Pancreas (tissue), 10 donors: ENCODE data around the gene SPATA18. TPM values are rescaled to one million over a fixed set of nuclear protein-coding genes. Genes with fewer than 3 reads are reported as not detected.

ENCODE experiments used
- ATAC-seq, 4 donors: fragments of 200-7000 bp; cut with Tn5 transposase; one replicate each; pipeline versions ENCODE4 v1.8.0 to v1.9.1; 2020; ENCODE audit warnings: mild to moderate bottlenecking in 4 of 4, moderate library complexity in 4 of 4
- DNase-seq, 6 donors: peaks; one replicate each; pipeline ENCODE4 v3.0.0-alpha.2; 2020
- FAIRE-seq: peaks from 2 replicates; lab custom pipeline; 2012; peaks lifted over from hg19 to GRCh38; lab: Jason Lieb, UNC
- H3K27ac ChIP-seq, 4 donors: fragments of 200-600 bp; sonication (generic); 1 replicate in 3 of 4; 2 replicates in 1 of 4; pipeline versions ENCODE4 v1.5.0 to v1.8.0; 2020
- H3K27me3 ChIP-seq, 4 donors: fragments of 200-600 bp; one replicate each; pipeline ENCODE4 v1.8.0; 2021
- H3K36me3 ChIP-seq, 3 donors: fragments of 200-600 bp; sonication (generic) in 1 of 3; one replicate each; pipeline versions ENCODE4 v1.5.0 to v1.8.0; 2020 to 2021
- H3K4me1 ChIP-seq, 3 donors: fragments of 200-600 bp; one replicate each; pipeline ENCODE4 v1.8.0; 2021
- H3K4me3 ChIP-seq, 4 donors: fragments of 200-600 bp; sonication (generic) in 2 of 4; one replicate each; pipeline versions ENCODE4 v1.5.0 to v1.8.0; 2020 to 2021
- H3K9me3 ChIP-seq, 4 donors: fragments of 200-600 bp; one replicate each; pipeline ENCODE4 v1.8.0; 2021
- CTCF ChIP-seq, 4 donors: fragments of 200-600 bp; sonication (generic) in 3 of 4; IDR thresholded peaks; one replicate each; pipeline versions ENCODE4 v1.5.0 to v1.8.0; 2021; ENCODE audit warnings: antibody characterized with exemption in 4 of 4
- WGBS, 2 donors: extraction: QIAGEN DNeasy Blood & Tissue Kit; methylation state at CpG; one replicate each; pipeline ENCODE4 v1.1.7; 2013; 5-methylcytosine and 5-hydroxymethylcytosine counted together
- intact Hi-C, 3 donors: fragments of 100-400 bp; cut with DNase I; formaldehyde crosslinking; loops; one replicate each; pipeline versions ENCODE4 v1.11.1 to v1.14.2; 2022
- polyA plus RNA-seq, 2 donors: library from polyadenylated mRNA; stranded (reverse); fragments of 200-250 nt; gene quantifications; one replicate each; pipeline ENCODE4 v1.2.3, GENCODE V29; 2013
- total RNA-seq, 6 donors: library from RNA; stranded (reverse); fragmentation: NEBNext Ultra II Directional in 4 of 6; extraction: Animal tissue kit (Norgen Biotek cat#: 25700) in 4 of 6; gene quantifications; one replicate each; pipeline versions ENCODE4 v1.2.1 to v1.2.4, GENCODE V29; 2021 to 2023
- donor health status: healthy with polysubstance abuse.
- donor health status: DM: no; HTN: no; CAD: no; lungs with moderate emphysema.
- donor health status: DM: no; HTN: no; CAD: no.
- donor health status: control.
- donor health status: control.
- donor health status: Bipolar disorder and iron deficiency.
- donor health status: DM: yes; HTN: yes; CAD: no.
- donor health status: DM: no; HTN: no; CAD: no.
- donor health status: DM: no; HTN: no; CAD: no.
- donor health status: DM: yes; HTN: yes; CAD: no.

The SPATA18 gene
- total and polyA plus RNA-seq, 8 donors: 1.2 to 4.3 (median 3.4) TPM

- H3K9me3 ChIP-seq: no peaks in the 10 kb centered on the region
- ATAC-seq (no peak), DNase-seq (no peak), FAIRE-seq (no peak)
- no peak overlapping the region for H3K4me3 ChIP-seq
- H3K4me1 ChIP-seq: no peaks in the 10 kb centered on the region
- no peaks in the 10 kb centered on the region for H3K27me3 ChIP-seq
- TF ChIP-seq CTCF (IDR thresholded peaks at IDR 0.05): no peak
- intact Hi-C loops: no loop called here
- WGBS, 2 donors: 96 to 98% methylated on average over 2 of the region's 2 CpGs
- no peaks in the 10 kb centered on the region for H3K36me3 ChIP-seq
- no peak overlapping the region for H3K27ac ChIP-seq
These were observed 40.1 kb upstream of the SPATA18 start for GRCh38 chr4:52010986-52011385.

DNA sequence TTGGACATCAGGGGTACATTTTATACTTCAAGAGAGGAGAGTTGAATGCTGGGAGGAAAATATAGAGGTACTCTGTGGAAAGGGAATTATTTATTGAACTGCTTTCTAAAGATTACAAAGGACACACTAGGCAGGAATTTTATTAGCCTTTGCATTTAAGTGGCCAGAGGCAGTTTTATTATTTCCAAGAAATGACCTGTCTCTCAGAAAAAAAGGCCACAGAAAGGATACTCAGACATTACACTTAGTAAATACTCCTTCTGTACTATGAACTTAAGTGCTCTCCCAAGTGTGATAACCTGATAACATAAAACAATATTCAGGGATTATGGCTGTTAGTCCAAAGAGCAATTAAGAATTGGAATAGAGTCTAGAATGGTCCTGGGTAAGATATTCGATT is 38.5 kb upstream of the SPATA18 start:
- FAIRE-seq (no peak), ATAC-seq (no peak), DNase-seq (no peak)
- 58 to 69% methylated on average over 1 of the region's 1 CpG for WGBS, 2 donors
- no peak overlapping the region for H3K27ac ChIP-seq
- H3K4me1 ChIP-seq: peaks cover 0 to 2% (median 0%) of the 10 kb centered on the region in 3 donors
- no peaks in the 10 kb centered on the region for H3K36me3 ChIP-seq
- H3K27me3 ChIP-seq: no peaks in the 10 kb centered on the region
- TF ChIP-seq CTCF (IDR thresholded peaks at IDR 0.05): no peak
- H3K9me3 ChIP-seq: no peaks in the 10 kb centered on the region
- intact Hi-C loops: no loop called here
- no peak overlapping the region for H3K4me3 ChIP-seq

- FAIRE-seq (no peak), DNase-seq (no peak), ATAC-seq (peak in 1 of 4 donors; percentile 27)
- Histone ChIP-seq H3K9me3 (no peaks in the 10 kb centered on the region), H3K27me3 (no peaks in the 10 kb centered on the region), H3K4me1 (peaks cover 0 to 3% (median 0%) of the 10 kb centered on the region in 3 donors), H3K4me3 (no peak overlapping the region), H3K27ac (no peak overlapping the region), H3K36me3 (no peaks in the 10 kb centered on the region)
- no peak for TF ChIP-seq CTCF (IDR thresholded peaks at IDR 0.05)
- intact Hi-C loops: no loop called here
- 52 to 79% methylated on average over 1 of the region's 1 CpG for WGBS, 2 donors
These were observed 36.2 kb upstream of the SPATA18 start for GRCh38 chr4:52014903-52015302.

- Histone ChIP-seq H3K27me3 (no peaks in the 10 kb centered on the region), H3K27ac (no peak overlapping the region), H3K36me3 (no peaks in the 10 kb centered on the region), H3K4me1 (peaks cover 0 to 3% (median 0%) of the 10 kb centered on the region in 3 donors), H3K4me3 (no peak overlapping the region), H3K9me3 (no peaks in the 10 kb centered on the region)
- DNase-seq: no peak
- 64 to 70% methylated on average over 7 of the region's 7 CpGs for WGBS, 2 donors
- intact Hi-C loops: no loop called here
- peak in 3 of 4 donors; percentile 34 to 60 (median 43) for ATAC-seq
- FAIRE-seq: no peak
- no peak for TF ChIP-seq CTCF (IDR thresholded peaks at IDR 0.05)
These were observed 35.7 kb upstream of the SPATA18 start for GRCh38 chr4:52015366-52015765.

- intact Hi-C loops: no loop called here
- no peak overlapping the region for H3K4me3 ChIP-seq
- no peak for DNase-seq
- no peak overlapping the region for H3K27ac ChIP-seq
- ATAC-seq: no peak
- WGBS, 2 donors: 67 to 75% methylated on average over 3 of the region's 3 CpGs
- no peaks in the 10 kb centered on the region for H3K36me3 ChIP-seq
- H3K27me3 ChIP-seq: no peaks in the 10 kb centered on the region
- TF ChIP-seq CTCF (IDR thresholded peaks at IDR 0.05): no peak
- no peak for FAIRE-seq
- peaks cover 0 to 3% (median 0%) of the 10 kb centered on the region in 3 donors for H3K4me1 ChIP-seq
- H3K9me3 ChIP-seq: no peaks in the 10 kb centered on the region
These were observed 34.1 kb upstream of the SPATA18 start for GRCh38 chr4:52016981-52017380.
